HL-60 (cell line): ENCODE measurements around the gene SNX27.

Source experiments
- DNase-seq, 2 experiments: peaks; one replicate each; pipeline ENCODE4 v3.0.0-alpha.2; 2010 to 2020; ENCODE audit warnings: low read depth in 1 of 2, low spot score in 1 of 2
- H3K27ac ChIP-seq: fragments of 250-450 bp; sonication (Bioruptor Pico); replicated peaks from 2 replicates; pipeline ENCODE4 v1.5.1; 2020; ENCODE audit warnings: mild to moderate bottlenecking, moderate library complexity
- H3K27me3 ChIP-seq: fragments of 250-450 bp; sonication (Bioruptor Pico); 2 replicates; pipeline ENCODE4 v1.5.1; 2021; ENCODE audit warnings: mild to moderate bottlenecking, moderate library complexity; ENCODE audit not compliant: insufficient read depth, poor library complexity, severe bottlenecking
- H3K4me3 ChIP-seq: replicated peaks from 2 replicates; pipeline ENCODE4 v1.5.1; 2011; ENCODE audit warnings: mild to moderate bottlenecking, control low read depth, low read length; ENCODE audit not compliant: insufficient read depth
- GABPA ChIP-seq: IDR thresholded peaks from 2 replicates; pipeline ENCODE4 v1.6.1; 2012; ENCODE audit warnings: low read depth
- POLR2AphosphoS5 ChIP-seq: IDR thresholded peaks from 2 replicates; pipeline ENCODE4 v1.6.1; 2012; ENCODE audit warnings: low read depth
- SPI1 ChIP-seq: IDR thresholded peaks from 2 replicates; pipeline ENCODE4 v1.6.1; 2012; ENCODE audit warnings: low read depth, mild to moderate bottlenecking, borderline replicate concordance
- long read RNA-seq: library from polyadenylated mRNA; unstranded; transcript quantifications from one replicate; pipeline ENCODE4 v2.0.0, GENCODE V29; 2020
- TF ChIP-seq, protein P1 (sequence below): IDR thresholded peaks from one replicate; pipeline ENCODE4 v1.5.1; 2011; ENCODE audit warnings: low read length, control low read depth, inconsistent platforms; ENCODE audit not compliant: insufficient read depth
- TF ChIP-seq, protein P2 (sequence below): IDR thresholded peaks from 2 replicates; pipeline ENCODE4 v1.6.1; 2012; ENCODE audit warnings: low read depth; ENCODE audit not compliant: insufficient replicate concordance

Gene SNX27
- long read RNA-seq, partial matches to known transcripts = 1 of 18 reads
- long read RNA-seq, other reads (novel, unspliced or antisense) = 16 of 18 reads

- TF ChIP-seq GABPA (no peak), SPI1 (no peak), POLR2AphosphoS5 (peak; percentile 38; the same call in 1 of the 2 replicates)
- TF ChIP-seq, protein P1, sequence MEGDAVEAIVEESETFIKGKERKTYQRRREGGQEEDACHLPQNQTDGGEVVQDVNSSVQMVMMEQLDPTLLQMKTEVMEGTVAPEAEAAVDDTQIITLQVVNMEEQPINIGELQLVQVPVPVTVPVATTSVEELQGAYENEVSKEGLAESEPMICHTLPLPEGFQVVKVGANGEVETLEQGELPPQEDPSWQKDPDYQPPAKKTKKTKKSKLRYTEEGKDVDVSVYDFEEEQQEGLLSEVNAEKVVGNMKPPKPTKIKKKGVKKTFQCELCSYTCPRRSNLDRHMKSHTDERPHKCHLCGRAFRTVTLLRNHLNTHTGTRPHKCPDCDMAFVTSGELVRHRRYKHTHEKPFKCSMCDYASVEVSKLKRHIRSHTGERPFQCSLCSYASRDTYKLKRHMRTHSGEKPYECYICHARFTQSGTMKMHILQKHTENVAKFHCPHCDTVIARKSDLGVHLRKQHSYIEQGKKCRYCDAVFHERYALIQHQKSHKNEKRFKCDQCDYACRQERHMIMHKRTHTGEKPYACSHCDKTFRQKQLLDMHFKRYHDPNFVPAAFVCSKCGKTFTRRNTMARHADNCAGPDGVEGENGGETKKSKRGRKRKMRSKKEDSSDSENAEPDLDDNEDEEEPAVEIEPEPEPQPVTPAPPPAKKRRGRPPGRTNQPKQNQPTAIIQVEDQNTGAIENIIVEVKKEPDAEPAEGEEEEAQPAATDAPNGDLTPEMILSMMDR = no peak
- TF ChIP-seq, protein P2, sequence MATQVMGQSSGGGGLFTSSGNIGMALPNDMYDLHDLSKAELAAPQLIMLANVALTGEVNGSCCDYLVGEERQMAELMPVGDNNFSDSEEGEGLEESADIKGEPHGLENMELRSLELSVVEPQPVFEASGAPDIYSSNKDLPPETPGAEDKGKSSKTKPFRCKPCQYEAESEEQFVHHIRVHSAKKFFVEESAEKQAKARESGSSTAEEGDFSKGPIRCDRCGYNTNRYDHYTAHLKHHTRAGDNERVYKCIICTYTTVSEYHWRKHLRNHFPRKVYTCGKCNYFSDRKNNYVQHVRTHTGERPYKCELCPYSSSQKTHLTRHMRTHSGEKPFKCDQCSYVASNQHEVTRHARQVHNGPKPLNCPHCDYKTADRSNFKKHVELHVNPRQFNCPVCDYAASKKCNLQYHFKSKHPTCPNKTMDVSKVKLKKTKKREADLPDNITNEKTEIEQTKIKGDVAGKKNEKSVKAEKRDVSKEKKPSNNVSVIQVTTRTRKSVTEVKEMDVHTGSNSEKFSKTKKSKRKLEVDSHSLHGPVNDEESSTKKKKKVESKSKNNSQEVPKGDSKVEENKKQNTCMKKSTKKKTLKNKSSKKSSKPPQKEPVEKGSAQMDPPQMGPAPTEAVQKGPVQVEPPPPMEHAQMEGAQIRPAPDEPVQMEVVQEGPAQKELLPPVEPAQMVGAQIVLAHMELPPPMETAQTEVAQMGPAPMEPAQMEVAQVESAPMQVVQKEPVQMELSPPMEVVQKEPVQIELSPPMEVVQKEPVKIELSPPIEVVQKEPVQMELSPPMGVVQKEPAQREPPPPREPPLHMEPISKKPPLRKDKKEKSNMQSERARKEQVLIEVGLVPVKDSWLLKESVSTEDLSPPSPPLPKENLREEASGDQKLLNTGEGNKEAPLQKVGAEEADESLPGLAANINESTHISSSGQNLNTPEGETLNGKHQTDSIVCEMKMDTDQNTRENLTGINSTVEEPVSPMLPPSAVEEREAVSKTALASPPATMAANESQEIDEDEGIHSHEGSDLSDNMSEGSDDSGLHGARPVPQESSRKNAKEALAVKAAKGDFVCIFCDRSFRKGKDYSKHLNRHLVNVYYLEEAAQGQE = peak; percentile 38
- peak; percentile 92 to 96 for DNase-seq
- Histone ChIP-seq H3K27me3 (no peaks in the 10 kb centered on the region), H3K27ac (peak within 1 kb of the TSS; percentile 93), H3K4me3 (peak within 1 kb of the TSS; percentile 94)
Measured at GRCh38 chr1:151611832-151612500, at the start of gene SNX27. Gene SNX27, plus strand, starts transcription at chr1:151612050. Its CDS starts 152 bp downstream, at chr1:151612202.

GRCh38 chr1:151562661-151563060 lies 49.2 kb upstream of the SNX27 start:
- H3K27ac ChIP-seq = no peak overlapping the region
- TF ChIP-seq GABPA = no peak
- TF ChIP-seq, protein P2 = no peak
- TF ChIP-seq SPI1 = no peak
- no peak for TF ChIP-seq POLR2AphosphoS5
- TF ChIP-seq, protein P1 = no peak
- H3K4me3 ChIP-seq = no peak overlapping the region
- no peaks in the 10 kb centered on the region for H3K27me3 ChIP-seq
- no peak for DNase-seq

DNA sequence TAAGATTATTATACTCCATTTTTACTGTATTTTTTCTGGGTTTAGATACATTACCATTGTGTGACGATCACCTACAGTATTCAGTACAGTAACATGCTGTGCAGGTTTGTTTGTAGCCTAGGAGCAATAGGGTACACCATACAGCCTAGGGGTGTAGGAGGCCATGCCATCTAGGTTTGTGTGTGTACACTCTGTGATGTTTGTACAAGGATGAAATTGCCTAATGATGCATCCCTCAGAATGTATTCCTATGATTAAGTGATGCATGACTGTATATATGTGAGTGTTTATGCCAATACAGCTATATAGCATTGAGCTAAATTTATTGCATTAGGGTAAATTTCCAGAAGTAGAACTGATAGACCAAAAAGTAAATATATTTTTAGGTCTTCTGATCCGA lies 48.5 kb upstream of the SNX27 start:
- DNase-seq = no peak
- Histone ChIP-seq H3K27ac (no peak overlapping the region), H3K4me3 (no peak overlapping the region), H3K27me3 (no peaks in the 10 kb centered on the region)
- TF ChIP-seq SPI1 (no peak), POLR2AphosphoS5 (no peak), GABPA (no peak)
- TF ChIP-seq, protein P2 = no peak
- TF ChIP-seq, protein P1 = no peak
